WERI-Rb-1 (cell line): ENCODE measurements around the gene LRRC75A.
"Not testable (repeated sequence)": the region's sequence is repeated elsewhere in the genome, so short reads cannot be mapped to it uniquely, and the experiment has no call there.

Experiments
- DNase-seq: peaks from one replicate; pipeline ENCODE4 v3.0.0-alpha.2; 2020
- H3K27ac ChIP-seq: fragments of 250-450 bp; sonication (Bioruptor Pico); 2 replicates; pipeline ENCODE4 v1.5.1; 2020; ENCODE audit warnings: mild to moderate bottlenecking, moderate library complexity
- H3K27me3 ChIP-seq: fragments of 250-450 bp; sonication (Bioruptor Pico); 2 replicates; pipeline ENCODE4 v1.5.1; 2021; ENCODE audit warnings: mild to moderate bottlenecking, low read depth, moderate library complexity; ENCODE audit not compliant: insufficient read depth, severe bottlenecking
- H3K36me3 ChIP-seq: fragments of 250-450 bp; sonication (Bioruptor Pico); 2 replicates; pipeline ENCODE4 v1.5.1; 2020; ENCODE audit warnings: mild to moderate bottlenecking, moderate library complexity
- H3K4me3 ChIP-seq: 2 replicates; pipeline ENCODE4 v1.5.1; 2011; ENCODE audit warnings: low read depth, mild to moderate bottlenecking, control low read depth, low read length
- H3K9me3 ChIP-seq: fragments of 250-450 bp; sonication (Bioruptor Pico); 2 replicates; pipeline ENCODE4 v1.5.1; 2021; ENCODE audit warnings: mild to moderate bottlenecking, moderate library complexity; ENCODE audit not compliant: severe bottlenecking
- CTCF ChIP-seq: IDR thresholded peaks from 2 replicates; pipeline ENCODE4 v1.5.1; 2011; ENCODE audit warnings: low read depth, mild to moderate bottlenecking, control low read depth, inconsistent platforms, low read length

Gene LRRC75A

GRCh38 chr17:16459271-16459670 lies 32.7 kb downstream of the LRRC75A start:
- no peak for TF ChIP-seq CTCF
- H3K27me3 ChIP-seq = no peaks in the 10 kb centered on the region
- peaks cover 22% of the 10 kb centered on the region for H3K36me3 ChIP-seq
- DNase-seq = no peak
- H3K4me3 ChIP-seq = no peak overlapping the region
- H3K27ac ChIP-seq = no peak overlapping the region
- no peaks in the 10 kb centered on the region for H3K9me3 ChIP-seq

GRCh38 chr17:16456742-16457316 lies 35.2 kb downstream of the LRRC75A start:
- no peak for TF ChIP-seq CTCF
- Histone ChIP-seq H3K9me3 (no peaks in the 10 kb centered on the region), H3K27me3 (no peaks in the 10 kb centered on the region), H3K27ac (no peak overlapping the region), H3K36me3 (peaks cover 20% of the 10 kb centered on the region), H3K4me3 (no peak overlapping the region)
- DNase-seq = no peak

GRCh38 chr17:16455997-16456741 lies 35.8 kb downstream of the LRRC75A start:
- TF ChIP-seq CTCF = no peak
- H3K36me3 ChIP-seq = peaks cover 17% of the 10 kb centered on the region
- H3K4me3 ChIP-seq = no peak overlapping the region
- no peaks in the 10 kb centered on the region for H3K9me3 ChIP-seq
- no peak for DNase-seq
- no peak overlapping the region for H3K27ac ChIP-seq
- no peaks in the 10 kb centered on the region for H3K27me3 ChIP-seq

- Histone ChIP-seq H3K27me3 (no peaks in the 10 kb centered on the region), H3K27ac (no peak overlapping the region), H3K36me3 (peaks cover 20% of the 10 kb centered on the region), H3K9me3 (no peaks in the 10 kb centered on the region), H3K4me3 (no peak overlapping the region)
- TF ChIP-seq CTCF = no peak
- DNase-seq = no peak
Observed at GRCh38 chr17:16453493-16453851, 38.5 kb downstream of the LRRC75A start.

- not testable (repeated sequence) for H3K9me3 ChIP-seq, H3K4me3 ChIP-seq, H3K27me3 ChIP-seq, DNase-seq, H3K27ac ChIP-seq
- peaks cover 26% of the 10 kb centered on the region for H3K36me3 ChIP-seq
Observed at GRCh38 chr17:16452268-16452667, 39.7 kb downstream of the LRRC75A start.

- TF ChIP-seq CTCF = no peak
Observed at GRCh38 chr17:16450028-16450427, 42.0 kb downstream of the LRRC75A start.

More at GRCh38 chr17:16450028-16450427, 42.0 kb downstream of the LRRC75A start:
- Histone ChIP-seq H3K4me3 (no peak overlapping the region), H3K9me3 (no peaks in the 10 kb centered on the region), H3K36me3 (peaks cover 37% of the 10 kb centered on the region), H3K27me3 (no peaks in the 10 kb centered on the region), H3K27ac (no peak overlapping the region)
- DNase-seq = no peak
